ENCODE measurements around the gene CACNA2D4. TPM values are rescaled to one million over a fixed set of nuclear protein-coding genes. Genes with fewer than 3 reads are reported as not detected.

CACNA2D4 gene
- total RNA-seq, 1 donor from 2014 or later = not detected

GRCh38 chr12:1908758-1909157 is 9.7 kb downstream of the CACNA2D4 start:
- no peak overlapping the region for H3K27ac Mint-ChIP-seq (ENCODE audit: unreplicated experiment)
- no peak overlapping the region for H3K4me3 Mint-ChIP-seq (ENCODE audit: unreplicated experiment)
- no peak for TF ChIP-seq CTCF (IDR thresholded peaks at IDR 0.05; ENCODE audit: partially characterized antibody, unreplicated experiment)
- H3K27me3 Mint-ChIP-seq (ENCODE audit: unreplicated experiment) = peaks cover 4% of the 10 kb centered on the region
- H3K36me3 Mint-ChIP-seq (ENCODE audit: unreplicated experiment) = peaks cover 16% of the 10 kb centered on the region
- peaks cover 4% of the 10 kb centered on the region for H3K9me3 Mint-ChIP-seq (ENCODE audit: unreplicated experiment)
- no peaks in the 10 kb centered on the region for H3K4me1 Mint-ChIP-seq (ENCODE audit: low read depth, unreplicated experiment)
- no peak for DNase-seq

- TF ChIP-seq CTCF (IDR thresholded peaks at IDR 0.05; ENCODE audit: partially characterized antibody, unreplicated experiment) = no peak
- Mint-ChIP-seq H3K4me1 (ENCODE audit: low read depth, unreplicated experiment) (no peaks in the 10 kb centered on the region), H3K27me3 (ENCODE audit: unreplicated experiment) (peaks cover 2% of the 10 kb centered on the region), H3K4me3 (ENCODE audit: unreplicated experiment) (no peak overlapping the region), H3K27ac (ENCODE audit: unreplicated experiment) (no peak overlapping the region), H3K36me3 (ENCODE audit: unreplicated experiment) (peaks cover 24% of the 10 kb centered on the region), H3K9me3 (ENCODE audit: unreplicated experiment) (peaks cover 4% of the 10 kb centered on the region)
- no peak for DNase-seq
These were observed 10.5 kb downstream of the CACNA2D4 start for GRCh38 chr12:1907652-1908611.

GRCh38 chr12:1906579-1906978 is 11.9 kb downstream of the CACNA2D4 start:
- H3K4me1 Mint-ChIP-seq (ENCODE audit: low read depth, unreplicated experiment) = no peaks in the 10 kb centered on the region
- H3K9me3 Mint-ChIP-seq (ENCODE audit: unreplicated experiment) = peaks cover 9% of the 10 kb centered on the region
- no peak for DNase-seq
- no peak overlapping the region for H3K27ac Mint-ChIP-seq (ENCODE audit: unreplicated experiment)
- no peak for TF ChIP-seq CTCF (IDR thresholded peaks at IDR 0.05; ENCODE audit: partially characterized antibody, unreplicated experiment)
- H3K4me3 Mint-ChIP-seq (ENCODE audit: unreplicated experiment) = no peak overlapping the region
- H3K27me3 Mint-ChIP-seq (ENCODE audit: unreplicated experiment) = peaks cover 2% of the 10 kb centered on the region
- H3K36me3 Mint-ChIP-seq (ENCODE audit: unreplicated experiment) = peaks cover 37% of the 10 kb centered on the region

GRCh38 chr12:1904875-1905274 is 13.6 kb downstream of the CACNA2D4 start:
- H3K27me3 Mint-ChIP-seq (ENCODE audit: unreplicated experiment) = peaks cover 2% of the 10 kb centered on the region
- H3K9me3 Mint-ChIP-seq (ENCODE audit: unreplicated experiment) = peaks cover 9% of the 10 kb centered on the region
- H3K4me3 Mint-ChIP-seq (ENCODE audit: unreplicated experiment) = no peak overlapping the region
- no peak overlapping the region for H3K27ac Mint-ChIP-seq (ENCODE audit: unreplicated experiment)
- no peaks in the 10 kb centered on the region for H3K4me1 Mint-ChIP-seq (ENCODE audit: low read depth, unreplicated experiment)
- DNase-seq = no peak
- H3K36me3 Mint-ChIP-seq (ENCODE audit: unreplicated experiment) = peaks cover 43% of the 10 kb centered on the region
- no peak for TF ChIP-seq CTCF (IDR thresholded peaks at IDR 0.05; ENCODE audit: partially characterized antibody, unreplicated experiment)

DNA sequence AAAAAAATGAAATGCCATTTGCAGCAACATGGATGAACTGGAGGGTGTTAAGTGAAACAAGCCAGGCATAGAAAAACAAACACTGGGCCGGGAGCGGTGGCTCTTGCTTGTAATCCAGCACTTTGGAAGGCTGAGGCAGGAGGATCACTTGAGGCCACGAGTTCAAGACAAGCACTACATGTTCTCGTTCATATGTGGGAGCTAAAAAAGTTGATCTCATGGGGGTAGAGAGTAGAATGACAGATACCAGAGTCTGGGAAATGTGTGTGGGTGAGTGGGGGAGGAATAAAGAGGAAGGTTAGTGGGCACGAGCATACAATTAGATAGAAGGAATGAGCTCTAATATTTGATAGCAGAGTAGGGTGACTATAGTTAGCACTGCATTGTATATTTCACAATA is 21.5 kb downstream of the CACNA2D4 start:
- Mint-ChIP-seq H3K9me3 (ENCODE audit: unreplicated experiment) (peaks cover under 1% of the 10 kb centered on the region), H3K27ac (ENCODE audit: unreplicated experiment) (no peak overlapping the region), H3K36me3 (ENCODE audit: unreplicated experiment) (peaks cover 29% of the 10 kb centered on the region), H3K27me3 (ENCODE audit: unreplicated experiment) (no peaks in the 10 kb centered on the region), H3K4me3 (ENCODE audit: unreplicated experiment) (no peak overlapping the region), H3K4me1 (ENCODE audit: low read depth, unreplicated experiment) (no peaks in the 10 kb centered on the region)
- no peak for DNase-seq
- TF ChIP-seq CTCF (IDR thresholded peaks at IDR 0.05; ENCODE audit: partially characterized antibody, unreplicated experiment) = no peak
